GM12891 (cell line): Measurements from ENCODE around the gene NRXN3.

Experiments used
- PAX5 ChIP-seq: IDR thresholded peaks from 2 replicates; pipeline ENCODE4 v1.6.1; 2011; ENCODE audit warnings: low read length, moderate library complexity, mild to moderate bottlenecking; ENCODE audit not compliant: insufficient read depth, severe bottlenecking
- POLR2A ChIP-seq: IDR thresholded peaks from 2 replicates; pipeline ENCODE4 v1.6.1; 2011; ENCODE audit warnings: low read depth, low read length, control low read depth
- POLR2AphosphoS5 ChIP-seq: IDR thresholded peaks from 2 replicates; pipeline ENCODE4 v1.6.1; 2011; ENCODE audit warnings: low read depth, low read length, control low read depth
- POU2F2 ChIP-seq: IDR thresholded peaks from 2 replicates; pipeline ENCODE4 v1.6.1; 2011; ENCODE audit warnings: low read depth, mild to moderate bottlenecking, control low read depth, low read length, moderate library complexity
- SPI1 ChIP-seq: IDR thresholded peaks from 2 replicates; pipeline ENCODE4 v1.6.1; 2011; ENCODE audit warnings: low read depth, low read length, control low read depth
- TAF1 ChIP-seq: IDR thresholded peaks from 2 replicates; pipeline ENCODE4 v1.6.1; 2011; ENCODE audit warnings: low read depth, low read length, control low read depth

DNA sequence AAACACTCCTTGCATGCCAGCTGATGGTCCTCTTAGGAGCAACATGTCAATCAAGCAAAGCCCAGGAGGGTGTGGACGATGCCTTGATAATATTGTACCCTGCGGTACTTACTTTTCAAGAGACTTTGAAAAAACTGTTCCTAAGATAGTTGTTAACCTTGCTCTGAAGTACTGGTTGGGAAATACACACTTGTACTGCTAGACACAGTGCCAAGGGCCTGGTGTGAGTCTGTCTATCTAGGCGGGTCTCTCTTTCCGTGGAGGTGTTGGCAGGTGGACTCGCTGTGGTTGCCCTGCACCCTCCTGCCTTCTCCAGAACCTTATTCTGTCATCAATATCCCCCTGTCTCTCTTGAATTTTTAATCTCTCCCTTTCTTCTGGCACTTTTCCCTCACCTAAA is 189.4 kb downstream of the NRXN3 start:
- no peak for TF ChIP-seq POLR2A
- no peak for TF ChIP-seq TAF1
- TF ChIP-seq POLR2AphosphoS5 = no peak
- no peak for TF ChIP-seq SPI1
- no peak for TF ChIP-seq PAX5
- TF ChIP-seq POU2F2 = no peak
